ENCODE measurements around the gene SLC44A3.
A peak's percentile ranks its signal among the peaks of the same experiment; 100 is the strongest.

Gene SLC44A3

DNA sequence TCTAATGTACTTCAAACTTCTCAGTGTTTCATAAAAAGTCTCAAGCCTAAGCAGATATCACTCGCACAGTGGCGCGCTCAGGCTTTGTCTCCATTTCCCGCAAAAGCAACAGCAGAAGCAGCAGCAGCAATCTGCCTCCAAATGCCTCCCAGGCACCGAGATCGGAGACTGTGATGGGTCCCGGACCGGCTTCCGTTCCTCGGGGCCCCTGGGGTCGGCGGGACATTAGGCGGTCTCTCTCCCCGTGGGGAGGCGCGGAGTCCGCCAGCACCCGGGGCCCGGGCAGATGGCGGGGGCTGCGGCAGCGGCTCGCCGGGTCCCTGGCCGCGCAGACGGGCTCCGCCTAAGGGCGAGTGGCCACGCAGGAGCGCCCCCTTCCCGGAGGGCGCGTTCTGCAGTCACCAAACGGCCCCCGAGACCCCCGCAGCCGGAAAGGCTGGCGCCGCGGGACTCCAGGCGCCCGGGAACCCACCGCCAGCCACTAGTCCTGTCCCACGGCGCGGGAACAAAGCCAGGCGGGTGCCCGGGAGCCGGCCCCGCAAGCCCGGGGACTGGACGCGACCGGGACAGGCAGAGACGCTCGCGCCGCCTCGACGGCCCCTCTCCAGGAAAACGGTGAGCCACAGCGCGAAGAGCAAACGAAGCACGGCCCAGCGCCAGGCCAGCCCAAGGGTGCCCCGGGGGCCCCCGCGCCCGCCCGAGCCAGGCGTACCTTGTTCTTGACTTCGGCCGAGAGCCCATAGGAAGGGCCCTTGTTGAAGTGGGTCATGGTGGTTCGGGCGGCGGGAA is 106.2 kb downstream of the SLC44A3 start (continued):
- TF ChIP-seq PRDM10 (tag by site-specific recombination; IDR thresholded peaks at IDR 0.05) (peak; percentile 33; the same call in 1 of the 2 replicates), KLF16 (tag by site-specific recombination; IDR thresholded peaks at IDR 0.05) (no peak), SP7 (tag by site-specific recombination; IDR thresholded peaks at IDR 0.05) (no peak), ZNF529 (tag by site-specific recombination; IDR thresholded peaks at IDR 0.05; ENCODE audit: insufficient replicate concordance) (no peak), ZNF621 (tag by site-specific recombination; IDR thresholded peaks at IDR 0.05) (no peak), BCL11B (tag by site-specific recombination; IDR thresholded peaks at IDR 0.05; ENCODE audit: low read depth) (no peak), ZNF692 (tag by site-specific recombination; IDR thresholded peaks at IDR 0.05) (no peak), ZNF561 (tag by site-specific recombination; IDR thresholded peaks at IDR 0.05; ENCODE audit: borderline replicate concordance) (no peak; the same call in 1 of the 2 replicates), ZNF292 (tag by site-specific recombination; IDR thresholded peaks at IDR 0.05; ENCODE audit: borderline replicate concordance, low read depth) (no peak), ZNF548 (tag by site-specific recombination; IDR thresholded peaks at IDR 0.05) (no peak), MZF1 (tag by site-specific recombination; IDR thresholded peaks at IDR 0.05; ENCODE audit: borderline replicate concordance) (no peak), ZNF558 (tag by site-specific recombination; IDR thresholded peaks at IDR 0.05) (no peak), ZSCAN30 (tag by site-specific recombination; IDR thresholded peaks at IDR 0.05) (peak; percentile 77; the same call in 1 of the 2 replicates), ZNF132 (tag by site-specific recombination; IDR thresholded peaks at IDR 0.05; ENCODE audit: borderline replicate concordance) (no peak), ZNF596 (tag by site-specific recombination; IDR thresholded peaks at IDR 0.05) (peak; percentile 33), ZNF202 (tag by site-specific recombination; IDR thresholded peaks at IDR 0.05; ENCODE audit: borderline replicate concordance) (no peak), ZNF704 (tag by site-specific recombination; IDR thresholded peaks at IDR 0.05) (no peak), ZNF416 (tag by site-specific recombination; IDR thresholded peaks at IDR 0.05) (no peak), ZNF398 (tag by site-specific recombination; IDR thresholded peaks at IDR 0.05) (no peak), ZNF112 (tag by site-specific recombination; IDR thresholded peaks at IDR 0.05) (no peak), ZFP37 (tag by site-specific recombination; IDR thresholded peaks at IDR 0.05) (peak; percentile 95), ZNF660 (tag by site-specific recombination; IDR thresholded peaks at IDR 0.05) (peak; percentile 39), SP2 (tag by site-specific recombination; IDR thresholded peaks at IDR 0.05) (no peak), ZNF266 (tag by site-specific recombination; IDR thresholded peaks at IDR 0.05; ENCODE audit: low read depth) (no peak), KLF8 (tag by site-specific recombination; IDR thresholded peaks at IDR 0.05) (no peak), ZNF530 (tag by site-specific recombination; IDR thresholded peaks at IDR 0.05; ENCODE audit: low read depth) (no peak)
- TF ChIP-seq, protein P1, sequence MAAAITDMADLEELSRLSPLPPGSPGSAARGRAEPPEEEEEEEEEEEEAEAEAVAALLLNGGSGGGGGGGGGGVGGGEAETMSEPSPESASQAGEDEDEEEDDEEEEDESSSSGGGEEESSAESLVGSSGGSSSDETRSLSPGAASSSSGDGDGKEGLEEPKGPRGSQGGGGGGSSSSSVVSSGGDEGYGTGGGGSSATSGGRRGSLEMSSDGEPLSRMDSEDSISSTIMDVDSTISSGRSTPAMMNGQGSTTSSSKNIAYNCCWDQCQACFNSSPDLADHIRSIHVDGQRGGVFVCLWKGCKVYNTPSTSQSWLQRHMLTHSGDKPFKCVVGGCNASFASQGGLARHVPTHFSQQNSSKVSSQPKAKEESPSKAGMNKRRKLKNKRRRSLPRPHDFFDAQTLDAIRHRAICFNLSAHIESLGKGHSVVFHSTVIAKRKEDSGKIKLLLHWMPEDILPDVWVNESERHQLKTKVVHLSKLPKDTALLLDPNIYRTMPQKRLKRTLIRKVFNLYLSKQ (tag by site-specific recombination; IDR thresholded peaks at IDR 0.05; ENCODE audit: borderline replicate concordance), result no peak
- TF ChIP-seq, protein P2, sequence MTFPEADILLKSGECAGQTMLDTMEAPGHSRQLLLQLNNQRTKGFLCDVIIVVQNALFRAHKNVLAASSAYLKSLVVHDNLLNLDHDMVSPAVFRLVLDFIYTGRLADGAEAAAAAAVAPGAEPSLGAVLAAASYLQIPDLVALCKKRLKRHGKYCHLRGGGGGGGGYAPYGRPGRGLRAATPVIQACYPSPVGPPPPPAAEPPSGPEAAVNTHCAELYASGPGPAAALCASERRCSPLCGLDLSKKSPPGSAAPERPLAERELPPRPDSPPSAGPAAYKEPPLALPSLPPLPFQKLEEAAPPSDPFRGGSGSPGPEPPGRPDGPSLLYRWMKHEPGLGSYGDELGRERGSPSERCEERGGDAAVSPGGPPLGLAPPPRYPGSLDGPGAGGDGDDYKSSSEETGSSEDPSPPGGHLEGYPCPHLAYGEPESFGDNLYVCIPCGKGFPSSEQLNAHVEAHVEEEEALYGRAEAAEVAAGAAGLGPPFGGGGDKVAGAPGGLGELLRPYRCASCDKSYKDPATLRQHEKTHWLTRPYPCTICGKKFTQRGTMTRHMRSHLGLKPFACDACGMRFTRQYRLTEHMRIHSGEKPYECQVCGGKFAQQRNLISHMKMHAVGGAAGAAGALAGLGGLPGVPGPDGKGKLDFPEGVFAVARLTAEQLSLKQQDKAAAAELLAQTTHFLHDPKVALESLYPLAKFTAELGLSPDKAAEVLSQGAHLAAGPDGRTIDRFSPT (tag by site-specific recombination; IDR thresholded peaks at IDR 0.05), result no peak
